GM12878 (cell line): ENCODE results near the gene DTNBP1. TPM values are rescaled to one million over a fixed set of nuclear protein-coding genes. Genes with fewer than 3 reads are reported as not detected.

Experiments used
- ATAC-seq: fragments of 200-7000 bp; cut with Tn5 transposase; 3 replicates; pipeline ENCODE4 v1.9.1; 2020; ENCODE audit warnings: mild to moderate bottlenecking, moderate library complexity
- BruUV-seq: library from RNA; stranded (reverse); fragments of 400-500 nt; replicated peaks from 2 replicates; lab custom pipeline; 2021; lab: Mats Ljungman, UMichigan
- CTCF ChIA-PET: fragments of 300-600 bp; sonication (Branson Sonifier 250); formaldehyde crosslinking; extraction: SDS; loops from one replicate; lab custom pipeline; 2021; ENCODE audit warnings: inconsistent platforms; lab: Yijun Ruan, JAX
- POLR2A ChIA-PET: fragments of 350-600 bp; formaldehyde crosslinking; extraction: SDS; loops from one replicate; lab custom pipeline; 2021; ENCODE audit warnings: inconsistent platforms; lab: Charles Lee
- RAD21 ChIA-PET: fragments of 300-600 bp; sonication (Branson Sonifier 250); formaldehyde crosslinking; loops from one replicate; lab custom pipeline; 2023; ENCODE audit warnings: antibody characterized with exemption; ENCODE audit not compliant: unreplicated experiment; lab: Charles Lee
- SMC1A ChIA-PET: fragments of 300-600 bp; sonication (Branson Sonifier 250); formaldehyde crosslinking; loops from one replicate; lab custom pipeline; 2023; ENCODE audit not compliant: unreplicated experiment, uncharacterized antibody; lab: Charles Lee
- DNase-seq: peaks from one replicate; pipeline ENCODE4 v3.0.0-alpha.2; 2011; ENCODE audit warnings: low read depth, low spot score
- FAIRE-seq: peaks from 3 replicates; lab custom pipeline; 2011; peaks lifted over from hg19 to GRCh38; lab: Jason Lieb, UNC
- H2AFZ ChIP-seq: 2 replicates; pipeline ENCODE4 v1.6.0; 2011; ENCODE audit warnings: low read depth, low read length, control low read depth; ENCODE audit not compliant: control insufficient read depth
- H3K27ac ChIP-seq: 2 replicates; pipeline ENCODE4 v1.5.1; 2011; ENCODE audit warnings: control low read depth; ENCODE audit not compliant: control insufficient read depth, insufficient read depth
- H3K27me3 ChIP-seq, 2 experiments: replicated peaks in 1 of 2; 2 replicates each; pipeline versions ENCODE4 v1.6.0 to v1.6.1; 2011; ENCODE audit warnings: low read length in 1 of 2; ENCODE audit not compliant: control insufficient read depth in 2 of 2, insufficient read depth in 2 of 2
- H3K36me3 ChIP-seq, 2 experiments: 2 replicates each; pipeline ENCODE4 v1.5.1; 2011; ENCODE audit warnings: low read length in 1 of 2; ENCODE audit not compliant: control insufficient read depth in 2 of 2, insufficient read depth in 2 of 2
- H3K4me1 ChIP-seq: 2 replicates; pipeline ENCODE4 v1.6.1; 2011; ENCODE audit warnings: mild to moderate bottlenecking, low read length, moderate library complexity, mixed read lengths; ENCODE audit not compliant: control insufficient read depth, insufficient read depth
- H3K4me2 ChIP-seq: 2 replicates; pipeline ENCODE4 v1.6.0; 2011; ENCODE audit warnings: control low read depth; ENCODE audit not compliant: control insufficient read depth, insufficient read depth
- H3K4me3 ChIP-seq: fragments of 200-600 bp; sonication (generic); 2 replicates; pipeline ENCODE4 v1.5.1; 2016
- H3K79me2 ChIP-seq: 2 replicates; pipeline ENCODE4 v1.6.0; 2011; ENCODE audit warnings: low read length; ENCODE audit not compliant: control insufficient read depth, insufficient read depth
- H3K9ac ChIP-seq: 2 replicates; pipeline ENCODE4 v1.8.0; 2011; ENCODE audit warnings: low read length, control low read depth, mixed read lengths; ENCODE audit not compliant: control insufficient read depth, insufficient read depth
- H3K9me3 ChIP-seq: replicated peaks from 3 replicates; pipeline ENCODE4 v1.5.1; 2011; ENCODE audit warnings: mild to moderate bottlenecking, low read length; ENCODE audit not compliant: control insufficient read depth, insufficient read depth
- H4K20me1 ChIP-seq: 2 replicates; pipeline ENCODE4 v1.6.0; 2011; ENCODE audit not compliant: control insufficient read depth, insufficient read depth
- CBX5 ChIP-seq: sonication (generic); IDR thresholded peaks from 2 replicates; pipeline ENCODE4 v1.6.1; 2016; ENCODE audit warnings: low read depth, moderate library complexity, mild to moderate bottlenecking, inconsistent platforms
- EED ChIP-seq: sonication (generic); IDR thresholded peaks from 2 replicates; pipeline ENCODE4 v1.6.1; 2016; ENCODE audit warnings: antibody characterized with exemption, low read depth
- FOXM1 ChIP-seq: IDR thresholded peaks from 2 replicates; pipeline ENCODE4 v1.6.1; 2012; ENCODE audit warnings: low read depth, mild to moderate bottlenecking, inconsistent platforms, low read length, moderate library complexity
- KLF5 ChIP-seq: fragments of 450-650 bp; IDR thresholded peaks from 2 replicates; pipeline ENCODE4 v1.6.1; 2014; ENCODE audit warnings: mild to moderate bottlenecking; ENCODE audit not compliant: partially characterized antibody
- MEF2A ChIP-seq: IDR thresholded peaks from 2 replicates; pipeline ENCODE4 v1.6.1; 2011; ENCODE audit warnings: low read depth, mild to moderate bottlenecking, low read length, moderate library complexity; ENCODE audit not compliant: insufficient read depth
- MEF2B ChIP-seq: fragments of 450-650 bp; IDR thresholded peaks from 2 replicates; pipeline ENCODE4 v1.6.1; 2018; ENCODE audit warnings: mild to moderate bottlenecking, moderate library complexity; ENCODE audit not compliant: partially characterized antibody, poor library complexity, severe bottlenecking
- NBN ChIP-seq: fragments of 450-650 bp; IDR thresholded peaks from 2 replicates; pipeline ENCODE4 v1.6.1; 2016
- POLR2AphosphoS2 ChIP-seq: IDR thresholded peaks from 2 replicates; pipeline ENCODE4 v1.6.1; 2011; ENCODE audit warnings: low read depth, mild to moderate bottlenecking, low read length, improper control_type of control experiment, moderate library complexity
- RBBP5 ChIP-seq: fragments of 200-600 bp; sonication (generic); conservative IDR thresholded peaks from 2 replicates; pipeline ENCODE4 v1.6.1; 2016
- RCOR1 ChIP-seq: conservative IDR thresholded peaks from 2 replicates; pipeline ENCODE4 v1.6.1; 2012; ENCODE audit warnings: low read depth, low read length, improper control_type of control experiment
- RFX5 ChIP-seq: IDR thresholded peaks from 2 replicates; pipeline ENCODE4 v1.6.1; 2011; ENCODE audit warnings: low read depth, low read length, improper control_type of control experiment
- SMC3 ChIP-seq: IDR thresholded peaks from 2 replicates; pipeline ENCODE4 v1.6.1; 2011; ENCODE audit warnings: low read length, improper control_type of control experiment, borderline replicate concordance
- STAT3 ChIP-seq: IDR thresholded peaks from 2 replicates; pipeline ENCODE4 v1.6.1; 2011; ENCODE audit warnings: low read depth, low read length, improper control_type of control experiment
- ZNF24 ChIP-seq: fragments of 450-650 bp; IDR thresholded peaks from 2 replicates; pipeline ENCODE4 v1.6.1; 2017; ENCODE audit warnings: antibody characterized with exemption, mild to moderate bottlenecking
- ZNF274 ChIP-seq: IDR thresholded peaks from one replicate; pipeline ENCODE4 v1.8.0; 2011; ENCODE audit not compliant: insufficient read length, insufficient read depth
- WGBS: methylation state at CpG from one replicate; pipeline ENCODE4 v1.1.6; 2016; ENCODE audit warnings: low lambda C conversion rate; ENCODE audit not compliant: insufficient replicate concordance, insufficient coverage; ENCODE audit errors: missing lambda C conversion rate; 5-methylcytosine and 5-hydroxymethylcytosine counted together
- in situ Hi-C: fragments of 300-500 bp; cut with MboI; formaldehyde crosslinking; loops from 9 replicates; pipeline ENCODE4 v1.14.3; 2018; ENCODE audit warnings: mixed read lengths
- intact Hi-C: fragments of 100-400 bp; cut with micrococcal nuclease; formaldehyde crosslinking; loops from one replicate; pipeline ENCODE4 v1.14.2; 2022; ENCODE audit not compliant: unreplicated experiment
- polyA plus RNA-seq, 11 experiments: library from polyadenylated mRNA; depleted of rRNA in 4 of 11; unstranded in 6 of 11; stranded (reverse) in 5 of 11; fragments of >200 nt; fragmentation: Nextera tagmentation in 4 of 11; fragmentation: Illumina TruSeq in 1 of 11; extraction: Ambion mirVana in 4 of 11; extraction: Trizol in 1 of 11; gene quantifications; 1 replicate in 1 of 11; 2 replicates in 10 of 11; pipeline versions ENCODE4 v1.2.1 to v1.2.3, GENCODE V29; 2011 to 2016; ENCODE audit warnings: inconsistent platforms in 2 of 11, missing spikeins in 2 of 11, low read depth in 1 of 11
- total RNA-seq, 4 experiments: library from RNA; depleted of rRNA in 3 of 4; stranded (reverse); fragments of >200 nt in 3 of 4; fragmentation: Illumina TruSeq in 1 of 4; extraction: Trizol in 1 of 4; gene quantifications; 2 replicates each; pipeline versions ENCODE4 v1.2.1 to v1.2.3, GENCODE V29; 2013 to 2021
- TF ChIP-seq, protein P1 (sequence below): fragments of 450-650 bp; IDR thresholded peaks from 2 replicates; pipeline ENCODE4 v1.6.1; 2017; ENCODE audit warnings: low read depth, mild to moderate bottlenecking, moderate library complexity
- TF ChIP-seq, protein P2 (sequence below): fragments of 450-650 bp; IDR thresholded peaks from 2 replicates; pipeline ENCODE4 v1.6.1; 2017; ENCODE audit warnings: mild to moderate bottlenecking, low read depth, inconsistent platforms; ENCODE audit not compliant: poor library complexity, severe bottlenecking
- TF ChIP-seq, protein P3 (sequence below): fragments of 450-650 bp; IDR thresholded peaks from 2 replicates; pipeline ENCODE4 v1.6.1; 2018; ENCODE audit warnings: mild to moderate bottlenecking, low read depth, moderate library complexity; ENCODE audit not compliant: partially characterized antibody

DTNBP1 gene
- total and polyA plus RNA-seq, 10 of the 15 experiments (the other 5 are each of a cell fraction or from before 2014, with no cell fraction given): 7.1 to 40.3 (median 20.1) TPM

DNA sequence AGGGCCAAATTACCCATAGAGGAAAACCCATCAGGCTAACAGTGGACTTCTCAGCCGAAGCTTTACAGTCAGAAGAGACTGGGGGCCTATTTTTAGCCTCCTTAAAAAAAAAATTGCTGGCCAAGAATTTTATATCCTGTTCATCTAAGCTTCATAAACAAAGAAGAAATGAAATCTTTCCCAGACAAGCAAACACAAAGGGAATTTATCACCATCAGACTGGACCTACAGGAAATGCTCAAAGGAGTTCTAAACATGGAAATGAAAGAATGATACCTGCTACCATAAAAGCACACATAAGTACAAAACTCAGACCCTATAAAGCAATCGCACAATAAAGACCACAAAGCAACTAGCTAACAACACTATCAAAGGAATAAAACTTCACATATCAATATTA is 19.3 kb downstream of the DTNBP1 start:
- H3K79me2 ChIP-seq: no peaks in the 10 kb centered on the region; the same call in 1 of the 2 replicates
- peaks cover 0 to 6% of the 10 kb centered on the region in 2 experiments; a peak in 2 of 4 replicates for H3K36me3 ChIP-seq
- H3K4me3 ChIP-seq: no peak overlapping the region
- WGBS: 98% methylated on average over 2 of the region's 2 CpGs
- H3K9me3 ChIP-seq: peaks cover 11% of the 10 kb centered on the region
- no TSS peak for BruUV-seq
- in situ Hi-C loops: no loop called here
- H2AFZ ChIP-seq: no peak overlapping the region
- H3K4me2 ChIP-seq: no peak overlapping the region
- H3K4me1 ChIP-seq: no peaks in the 10 kb centered on the region
- no peak for ATAC-seq
- H3K9ac ChIP-seq: no peak overlapping the region
- H4K20me1 ChIP-seq: no peaks in the 10 kb centered on the region
- SMC1A ChIA-PET: interaction anchor here (1.1 to 1.7 kb wide), 10 partner anchors 8 to 39 kb away, joined by 3 to 11 read pairs (median 5); no protein-coding TSS in a partner anchor
- H3K27ac ChIP-seq: no peak overlapping the region
- FAIRE-seq: no peak
- no peaks in the 10 kb centered on the region for H3K27me3 ChIP-seq
- POLR2A ChIA-PET: interaction anchor here (1.4 kb wide), 1 partner anchor 15 kb away, joined by 3 read pairs; no protein-coding TSS in a partner anchor
- intact Hi-C loops: no loop called here
- no peak for DNase-seq
- CTCF ChIA-PET: interaction anchor here (0.9 to 1.4 kb wide), 6 partner anchors 11 to 539 kb away, joined by 3 to 7 read pairs (median 4); no protein-coding TSS in a partner anchor
- RAD21 ChIA-PET: interaction anchor here (1.6 kb wide), 1 partner anchor 12 kb away, joined by 4 read pairs; no protein-coding TSS in a partner anchor
- TF ChIP-seq POLR2AphosphoS2: no peak
- TF ChIP-seq EED: no peak
- peak; percentile 84 for TF ChIP-seq KLF5
- no peak for TF ChIP-seq FOXM1
- no peak for TF ChIP-seq RCOR1
- TF ChIP-seq, protein P1, sequence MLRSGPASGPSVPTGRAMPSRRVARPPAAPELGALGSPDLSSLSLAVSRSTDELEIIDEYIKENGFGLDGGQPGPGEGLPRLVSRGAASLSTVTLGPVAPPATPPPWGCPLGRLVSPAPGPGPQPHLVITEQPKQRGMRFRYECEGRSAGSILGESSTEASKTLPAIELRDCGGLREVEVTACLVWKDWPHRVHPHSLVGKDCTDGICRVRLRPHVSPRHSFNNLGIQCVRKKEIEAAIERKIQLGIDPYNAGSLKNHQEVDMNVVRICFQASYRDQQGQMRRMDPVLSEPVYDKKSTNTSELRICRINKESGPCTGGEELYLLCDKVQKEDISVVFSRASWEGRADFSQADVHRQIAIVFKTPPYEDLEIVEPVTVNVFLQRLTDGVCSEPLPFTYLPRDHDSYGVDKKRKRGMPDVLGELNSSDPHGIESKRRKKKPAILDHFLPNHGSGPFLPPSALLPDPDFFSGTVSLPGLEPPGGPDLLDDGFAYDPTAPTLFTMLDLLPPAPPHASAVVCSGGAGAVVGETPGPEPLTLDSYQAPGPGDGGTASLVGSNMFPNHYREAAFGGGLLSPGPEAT: 0 out of 2 replicates have a peak, but pooled peaks have one; percentile 31
- peak; percentile 74; the same call in 1 of the 2 replicates for TF ChIP-seq CBX5
- TF ChIP-seq SMC3: no peak
- no peak for TF ChIP-seq ZNF274
- TF ChIP-seq, protein P2, sequence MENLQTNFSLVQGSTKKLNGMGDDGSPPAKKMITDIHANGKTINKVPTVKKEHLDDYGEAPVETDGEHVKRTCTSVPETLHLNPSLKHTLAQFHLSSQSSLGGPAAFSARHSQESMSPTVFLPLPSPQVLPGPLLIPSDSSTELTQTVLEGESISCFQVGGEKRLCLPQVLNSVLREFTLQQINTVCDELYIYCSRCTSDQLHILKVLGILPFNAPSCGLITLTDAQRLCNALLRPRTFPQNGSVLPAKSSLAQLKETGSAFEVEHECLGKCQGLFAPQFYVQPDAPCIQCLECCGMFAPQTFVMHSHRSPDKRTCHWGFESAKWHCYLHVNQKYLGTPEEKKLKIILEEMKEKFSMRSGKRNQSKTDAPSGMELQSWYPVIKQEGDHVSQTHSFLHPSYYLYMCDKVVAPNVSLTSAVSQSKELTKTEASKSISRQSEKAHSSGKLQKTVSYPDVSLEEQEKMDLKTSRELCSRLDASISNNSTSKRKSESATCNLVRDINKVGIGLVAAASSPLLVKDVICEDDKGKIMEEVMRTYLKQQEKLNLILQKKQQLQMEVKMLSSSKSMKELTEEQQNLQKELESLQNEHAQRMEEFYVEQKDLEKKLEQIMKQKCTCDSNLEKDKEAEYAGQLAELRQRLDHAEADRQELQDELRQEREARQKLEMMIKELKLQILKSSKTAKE: peak; percentile 41
- TF ChIP-seq RFX5: no peak
- TF ChIP-seq MEF2A: peak; percentile 22; the same call in 1 of the 2 replicates
- TF ChIP-seq RBBP5: no peak
- TF ChIP-seq NBN: 0 out of 2 replicates have a peak, but pooled peaks have one; percentile 30
- TF ChIP-seq ZNF24: peak; percentile 97
- TF ChIP-seq STAT3: no peak
- TF ChIP-seq, protein P3, sequence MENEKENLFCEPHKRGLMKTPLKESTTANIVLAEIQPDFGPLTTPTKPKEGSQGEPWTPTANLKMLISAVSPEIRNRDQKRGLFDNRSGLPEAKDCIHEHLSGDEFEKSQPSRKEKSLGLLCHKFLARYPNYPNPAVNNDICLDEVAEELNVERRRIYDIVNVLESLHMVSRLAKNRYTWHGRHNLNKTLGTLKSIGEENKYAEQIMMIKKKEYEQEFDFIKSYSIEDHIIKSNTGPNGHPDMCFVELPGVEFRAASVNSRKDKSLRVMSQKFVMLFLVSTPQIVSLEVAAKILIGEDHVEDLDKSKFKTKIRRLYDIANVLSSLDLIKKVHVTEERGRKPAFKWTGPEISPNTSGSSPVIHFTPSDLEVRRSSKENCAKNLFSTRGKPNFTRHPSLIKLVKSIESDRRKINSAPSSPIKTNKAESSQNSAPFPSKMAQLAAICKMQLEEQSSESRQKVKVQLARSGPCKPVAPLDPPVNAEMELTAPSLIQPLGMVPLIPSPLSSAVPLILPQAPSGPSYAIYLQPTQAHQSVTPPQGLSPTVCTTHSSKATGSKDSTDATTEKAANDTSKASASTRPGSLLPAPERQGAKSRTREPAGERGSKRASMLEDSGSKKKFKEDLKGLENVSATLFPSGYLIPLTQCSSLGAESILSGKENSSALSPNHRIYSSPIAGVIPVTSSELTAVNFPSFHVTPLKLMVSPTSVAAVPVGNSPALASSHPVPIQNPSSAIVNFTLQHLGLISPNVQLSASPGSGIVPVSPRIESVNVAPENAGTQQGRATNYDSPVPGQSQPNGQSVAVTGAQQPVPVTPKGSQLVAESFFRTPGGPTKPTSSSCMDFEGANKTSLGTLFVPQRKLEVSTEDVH: no peak
- peak; percentile 31 for TF ChIP-seq MEF2B
